Adrenal gland (tissue), 5 donors: ENCODE data around the gene RETN.

Experiments
- CTCF ChIP-seq, 6 experiments: fragments of 450-650 bp in 4 of 6; fragments of 200-600 bp in 2 of 6; sonication (generic) in 1 of 6; IDR thresholded peaks; 1 replicate in 5 of 6; 2 replicates in 1 of 6; pipeline versions ENCODE4 v1.5.1 to v1.8.0; 2016 to 2021; ENCODE audit warnings: antibody characterized with exemption in 6 of 6, mild to moderate bottlenecking in 2 of 6, moderate library complexity in 1 of 6
- POLR2A ChIP-seq, 2 donors: fragments of 450-650 bp; IDR thresholded peaks; one replicate each; pipeline ENCODE4 v1.6.1; 2017; ENCODE audit warnings: antibody characterized with exemption in 2 of 2, mild to moderate bottlenecking in 2 of 2, moderate library complexity in 1 of 2
- donor health status: DM: no; HTN: no; CAD: no.

- TF ChIP-seq CTCF (IDR thresholded peaks at IDR 0.05), result no peak
- TF ChIP-seq POLR2A (IDR thresholded peaks at IDR 0.05), result no peak
Observed at GRCh38 chr19:7650148-7650547, 18.7 kb upstream of the RETN start.
